Raji (cell line): ENCODE measurements around the gene GZMH.

Source experiments
- POLR2A ChIP-seq: IDR thresholded peaks from 2 replicates; pipeline ENCODE4 v1.6.1; 2011; ENCODE audit warnings: low read depth, low read length, control low read depth; ENCODE audit not compliant: insufficient read depth

GZMH gene

GRCh38 chr14:24607635-24608514 is 1.6 kb downstream of the GZMH start:
- no peak for TF ChIP-seq POLR2A

- no peak for TF ChIP-seq POLR2A
These were observed 2.4 kb downstream of the GZMH start for GRCh38 chr14:24607081-24607480.

GRCh38 chr14:24606297-24606696 is 3.2 kb downstream of the GZMH start:
- no peak for TF ChIP-seq POLR2A

GRCh38 chr14:24605435-24606190 is 3.9 kb downstream of the GZMH start:
- no peak for TF ChIP-seq POLR2A

- TF ChIP-seq POLR2A = no peak
These were observed 12.1 kb downstream of the GZMH start for GRCh38 chr14:24597403-24597802.

GRCh38 chr14:24595073-24595808 is 14.2 kb downstream of the GZMH start:
- TF ChIP-seq POLR2A = no peak

GRCh38 chr14:24578558-24578957 is 30.9 kb downstream of the GZMH start:
- no peak for TF ChIP-seq POLR2A

GRCh38 chr14:24576771-24577170 is 32.7 kb downstream of the GZMH start:
- no peak for TF ChIP-seq POLR2A

GRCh38 chr14:24576182-24576581 is 33.3 kb downstream of the GZMH start, which contains the start of gene CTSG:
Gene CTSG (minus strand): TSS chr14:24576250. CDS start chr14:24576223, 27 bp downstream.
- no peak for TF ChIP-seq POLR2A

GRCh38 chr14:24574206-24574774 is 35.2 kb downstream of the GZMH start:
- no peak for TF ChIP-seq POLR2A

GRCh38 chr14:24566318-24566717 is 43.2 kb downstream of the GZMH start:
- no peak for TF ChIP-seq POLR2A

- TF ChIP-seq POLR2A = no peak
These were observed 43.7 kb downstream of the GZMH start for GRCh38 chr14:24565766-24566165.

- TF ChIP-seq POLR2A = no peak
These were observed 46.0 kb downstream of the GZMH start for GRCh38 chr14:24563505-24563904.

- no peak for TF ChIP-seq POLR2A
These were observed 52.7 kb downstream of the GZMH start for GRCh38 chr14:24556756-24557155.
